Measurements from ENCODE around the gene MIOS. TPM values are rescaled to one million over a fixed set of nuclear protein-coding genes. Genes with fewer than 3 reads are reported as not detected.

The MIOS gene
- polyA plus RNA-seq, 6 donors from 2014 or later = 26.3 to 52.4 (median 38.9) TPM

DNA sequence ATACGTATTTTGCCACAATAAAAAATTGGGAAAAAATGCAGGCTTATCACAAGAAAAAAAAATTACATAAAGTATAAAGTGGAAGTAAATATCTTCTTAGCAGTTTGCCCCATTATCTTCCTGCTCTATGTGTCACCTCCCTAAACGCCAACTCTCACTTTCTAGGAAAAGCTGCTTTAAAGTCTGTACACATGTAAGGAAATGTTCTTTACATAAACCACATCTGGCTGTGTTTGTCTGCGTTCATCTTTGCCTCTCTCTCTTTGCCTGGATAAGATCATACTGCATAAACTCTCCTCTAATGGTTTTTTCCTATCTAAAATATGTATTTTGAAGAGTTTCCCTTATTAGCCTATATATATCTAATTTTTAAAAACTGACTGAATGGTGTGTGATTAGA lies 50.9 kb downstream of the MIOS start:
- H3K27me3 Mint-ChIP-seq = no peaks in the 10 kb centered on the region
- no peak for ATAC-seq (ENCODE audit: low read depth in 2 of 2)

GRCh38 chr7:7618410-7618809 lies 51.7 kb downstream of the MIOS start:
- H3K36me3 Mint-ChIP-seq = no peaks in the 10 kb centered on the region
- no peak overlapping the region for H3K4me3 Mint-ChIP-seq
- H3K27ac Mint-ChIP-seq = peak overlapping the region in 1 of 6 donors; percentile 50
- peaks cover 3 to 13% (median 10%) of the 10 kb centered on the region in 3 donors for H3K4me1 Mint-ChIP-seq
- H3K9me3 Mint-ChIP-seq = no peaks in the 10 kb centered on the region
- no peak for DNase-seq
- ATAC-seq (ENCODE audit: low read depth in 2 of 2) = no peak
- no peaks in the 10 kb centered on the region for H3K27me3 Mint-ChIP-seq

More for the DNA sequence above, 50.9 kb downstream of the MIOS start:
- H3K27ac Mint-ChIP-seq = no peak overlapping the region
- peaks cover 3 to 13% (median 10%) of the 10 kb centered on the region in 3 donors for H3K4me1 Mint-ChIP-seq
- no peaks in the 10 kb centered on the region for H3K9me3 Mint-ChIP-seq
- no peaks in the 10 kb centered on the region for H3K36me3 Mint-ChIP-seq
- no peak overlapping the region for H3K4me3 Mint-ChIP-seq
- no peak for DNase-seq

- Mint-ChIP-seq H3K4me1 (peaks cover under 1 to 3% (median 2%) of the 10 kb centered on the region in 3 donors), H3K27ac (no peak overlapping the region), H3K36me3 (no peaks in the 10 kb centered on the region), H3K27me3 (no peaks in the 10 kb centered on the region), H3K4me3 (no peak overlapping the region), H3K9me3 (no peaks in the 10 kb centered on the region)
- ATAC-seq (ENCODE audit: low read depth in 2 of 2) (no peak), DNase-seq (no peak)
These were observed 53.6 kb downstream of the MIOS start for GRCh38 chr7:7620236-7620635.

GRCh38 chr7:7620644-7621210 lies 54.0 kb downstream of the MIOS start:
- Mint-ChIP-seq H3K36me3 (no peaks in the 10 kb centered on the region), H3K9me3 (peaks cover 0 to 2% (median under 1%) of the 10 kb centered on the region in 7 donors), H3K27ac (no peak overlapping the region)

GRCh38 chr7:7628476-7628875 lies 61.8 kb downstream of the MIOS start:
- Mint-ChIP-seq H3K9me3 (peaks cover 4 to 23% (median 12%) of the 10 kb centered on the region in 7 donors), H3K4me1 (no peaks in the 10 kb centered on the region), H3K27ac (no peak overlapping the region), H3K36me3 (no peaks in the 10 kb centered on the region), H3K27me3 (peaks cover 0 to 8% (median 0%) of the 10 kb centered on the region in 3 donors), H3K4me3 (no peak overlapping the region)
- ATAC-seq (ENCODE audit: low read depth in 2 of 2) (no peak), DNase-seq (no peak)

More at GRCh38 chr7:7620644-7621210, 54.0 kb downstream of the MIOS start:
- no peaks in the 10 kb centered on the region for H3K4me1 Mint-ChIP-seq
- no peak overlapping the region for H3K4me3 Mint-ChIP-seq
- DNase-seq (no peak), ATAC-seq (ENCODE audit: low read depth in 2 of 2) (no peak)
- no peaks in the 10 kb centered on the region for H3K27me3 Mint-ChIP-seq

- Mint-ChIP-seq H3K27ac (peak overlapping the region in 1 of 6 donors; percentile 70), H3K4me1 (no peaks in the 10 kb centered on the region), H3K36me3 (no peaks in the 10 kb centered on the region), H3K9me3 (peaks cover 2 to 21% (median 10%) of the 10 kb centered on the region in 7 donors), H3K4me3 (no peak overlapping the region), H3K27me3 (peaks cover 0 to 8% (median 0%) of the 10 kb centered on the region in 3 donors)
- DNase-seq (no peak), ATAC-seq (ENCODE audit: low read depth in 2 of 2) (no peak)
These were observed 64.1 kb downstream of the MIOS start for GRCh38 chr7:7630626-7631329.

GRCh38 chr7:7639421-7639820 lies 72.7 kb downstream of the MIOS start:
- Mint-ChIP-seq H3K4me1 (peaks cover 21 to 47% (median 33%) of the 10 kb centered on the region in 3 donors), H3K4me3 (peak overlapping the region; percentile 92 to 99 (median 98))
- no peak for ATAC-seq (ENCODE audit: low read depth in 2 of 2)

GRCh38 chr7:7639847-7640220 lies 73.2 kb downstream of the MIOS start:
- Mint-ChIP-seq H3K27ac (peak overlapping the region; percentile 93 to 99 (median 98)), H3K4me1 (peaks cover 22 to 48% (median 33%) of the 10 kb centered on the region in 3 donors), H3K4me3 (peak overlapping the region; percentile 92 to 99 (median 98)), H3K9me3 (no peaks in the 10 kb centered on the region), H3K27me3 (no peaks in the 10 kb centered on the region), H3K36me3 (peaks cover 0 to 14% of the 10 kb centered on the region in 2 donors)
- ATAC-seq (ENCODE audit: low read depth in 2 of 2) = peak; percentile 40 to 49
- peak; percentile 73 for DNase-seq

More at GRCh38 chr7:7639421-7639820, 72.7 kb downstream of the MIOS start:
- Mint-ChIP-seq H3K9me3 (no peaks in the 10 kb centered on the region), H3K36me3 (peaks cover 0 to 14% of the 10 kb centered on the region in 2 donors), H3K27ac (peak overlapping the region; percentile 93 to 99 (median 98)), H3K27me3 (no peaks in the 10 kb centered on the region)
- no peak for DNase-seq

DNA sequence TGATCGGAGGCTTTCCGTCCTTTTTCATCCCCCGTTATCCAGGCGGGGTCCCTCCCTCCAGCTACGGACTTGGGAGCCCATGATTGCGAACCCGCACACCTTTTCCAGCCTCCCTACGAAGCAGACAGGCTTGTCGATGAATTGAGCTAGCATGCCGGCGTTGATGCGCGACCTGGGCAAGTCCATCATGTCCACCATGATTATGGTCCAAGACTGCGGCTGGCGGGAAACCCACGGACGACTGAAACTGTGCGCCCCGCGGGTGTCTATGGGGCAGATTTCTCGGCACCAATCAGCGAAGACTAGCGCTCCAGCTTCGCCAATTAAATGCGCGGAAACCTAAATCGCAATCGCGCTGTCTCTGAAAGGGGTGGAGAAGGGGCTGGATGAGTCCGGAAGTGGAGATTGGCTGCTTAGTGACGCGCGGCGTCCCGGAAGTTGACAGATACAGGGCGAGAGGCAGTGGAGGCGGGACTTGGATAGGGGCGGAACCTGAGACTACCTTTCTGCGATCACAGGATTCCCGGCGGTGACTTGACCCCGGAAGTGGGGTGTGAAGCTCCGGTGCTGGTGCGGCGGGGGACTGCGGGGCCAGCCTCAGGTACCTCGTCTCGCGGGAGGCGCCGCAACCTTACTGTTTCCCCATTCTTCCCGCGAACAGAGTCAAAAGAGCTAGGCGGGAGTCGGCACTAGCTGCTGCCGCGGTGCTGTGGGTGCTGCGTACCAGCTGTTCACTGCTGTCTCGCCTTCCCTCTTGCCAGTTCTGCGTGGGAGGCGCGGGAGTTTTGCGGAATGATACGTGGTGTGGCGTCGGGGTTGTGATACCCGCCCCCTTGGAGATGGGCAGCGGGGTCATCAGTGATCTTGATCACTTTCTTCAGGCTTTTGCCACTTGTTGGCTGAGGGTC lies 73.8 kb downstream of the MIOS start, which contains the start of gene UMAD1:
Gene UMAD1, plus strand, starts transcription at position 532 of the 908 bp plus-strand sequence. CDS start 32,620 bp downstream, outside the sequence.
- Mint-ChIP-seq H3K27me3 (no peaks in the 10 kb centered on the region), H3K27ac (peak within 1 kb of the TSS; percentile 93 to 99 (median 98)), H3K9me3 (no peaks in the 10 kb centered on the region), H3K36me3 (peaks cover 0 to 15% of the 10 kb centered on the region in 2 donors), H3K4me3 (peak within 1 kb of the TSS; percentile 92 to 99 (median 98)), H3K4me1 (peaks cover 25 to 52% (median 36%) of the 10 kb centered on the region in 3 donors)
- peak; percentile 98 for DNase-seq
- peak; percentile 85 to 89 for ATAC-seq (ENCODE audit: low read depth in 2 of 2)

GRCh38 chr7:7641129-7641663 lies 74.5 kb downstream of the MIOS start:
- no peaks in the 10 kb centered on the region for H3K27me3 Mint-ChIP-seq
- ATAC-seq (ENCODE audit: low read depth in 2 of 2) (peak; percentile 8 to 10), DNase-seq (no peak)
- H3K36me3 Mint-ChIP-seq = peaks cover 0 to 18% of the 10 kb centered on the region in 2 donors
- peak overlapping the region; percentile 92 to 99 (median 98) for H3K4me3 Mint-ChIP-seq
- peak overlapping the region; percentile 93 to 99 (median 98) for H3K27ac Mint-ChIP-seq
- peaks cover 30 to 55% (median 42%) of the 10 kb centered on the region in 3 donors for H3K4me1 Mint-ChIP-seq
- peaks cover 0 to 2% (median 0%) of the 10 kb centered on the region in 7 donors for H3K9me3 Mint-ChIP-seq

DNA sequence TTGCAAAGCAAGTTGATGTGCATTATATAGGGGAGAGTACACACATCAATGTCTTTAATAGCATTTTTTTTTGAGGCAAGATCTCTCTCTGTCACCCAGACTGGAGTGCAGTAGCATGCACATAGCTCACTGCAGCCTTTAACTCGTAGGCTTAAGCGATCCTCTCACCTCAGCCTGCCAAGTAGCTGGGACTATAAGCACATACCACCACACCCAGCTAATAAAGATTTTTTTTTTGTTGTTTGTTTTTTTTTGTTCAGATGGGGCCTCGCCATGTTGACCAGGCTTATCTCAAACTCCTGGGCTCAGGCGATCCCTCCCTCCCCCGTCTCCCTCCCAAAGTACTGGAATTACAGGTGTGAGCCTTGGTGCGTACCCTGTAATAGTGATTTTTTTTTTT lies 75.4 kb downstream of the MIOS start:
- DNase-seq (no peak), ATAC-seq (ENCODE audit: low read depth in 2 of 2) (no peak)
- no peaks in the 10 kb centered on the region for H3K27me3 Mint-ChIP-seq
- peaks cover 0 to 2% (median 0%) of the 10 kb centered on the region in 7 donors for H3K9me3 Mint-ChIP-seq
- H3K36me3 Mint-ChIP-seq = peaks cover 8 to 20% of the 10 kb centered on the region in 2 donors
- peaks cover 36 to 58% (median 47%) of the 10 kb centered on the region in 3 donors for H3K4me1 Mint-ChIP-seq
- peak overlapping the region in 3 of 6 donors; percentile 93 to 99 (median 98) for H3K27ac Mint-ChIP-seq
- H3K4me3 Mint-ChIP-seq = peak overlapping the region; percentile 35 to 99 (median 96)

DNA sequence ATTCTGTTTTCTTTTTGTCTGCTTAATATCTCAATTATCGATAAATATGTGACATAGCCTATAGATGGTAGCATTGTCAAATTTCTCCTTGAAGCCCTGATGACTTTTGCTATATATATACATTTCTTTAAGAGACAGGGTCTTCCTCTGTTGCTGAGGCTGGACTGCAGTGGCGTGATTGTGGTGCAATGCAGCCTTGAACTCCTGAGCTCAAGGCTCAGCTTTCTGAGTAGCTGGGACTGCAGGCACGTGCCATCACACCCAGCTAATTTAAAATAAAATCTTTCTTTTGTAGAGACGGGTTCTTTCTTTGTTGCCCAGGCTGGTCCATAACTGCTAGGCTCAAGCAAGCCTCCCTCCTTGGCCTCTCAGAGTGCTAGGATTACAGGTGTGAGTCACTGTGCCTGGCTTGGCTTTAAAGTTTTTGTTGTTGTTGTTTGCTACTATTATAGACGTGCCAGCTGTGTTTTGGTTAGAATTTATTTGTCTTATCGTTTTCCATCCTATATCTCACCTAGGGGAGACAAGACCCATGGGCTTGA lies 80.9 kb downstream of the MIOS start:
- Mint-ChIP-seq H3K9me3 (peaks cover 0 to 2% (median 0%) of the 10 kb centered on the region in 7 donors), H3K27ac (no peak overlapping the region), H3K4me1 (peaks cover 44 to 54% (median 45%) of the 10 kb centered on the region in 3 donors), H3K36me3 (peaks cover 8 to 20% of the 10 kb centered on the region in 2 donors), H3K27me3 (no peaks in the 10 kb centered on the region), H3K4me3 (no peak overlapping the region)
- DNase-seq (no peak), ATAC-seq (ENCODE audit: low read depth in 2 of 2) (no peak)
